B cell (primary cell): ENCODE data around the gene ODAD4. TPM values are rescaled to one million over a fixed set of nuclear protein-coding genes. Genes with fewer than 3 reads are reported as not detected.

Experiments
- ATAC-seq: fragments of 200-7000 bp; cut with Tn5 transposase; one replicate; pipeline ENCODE4 v1.10.0; 2021; ENCODE audit warnings: low read depth, mild to moderate bottlenecking, moderate number of reproducible peaks, moderate library complexity
- CTCF ChIA-PET: fragments of 350-600 bp; sonication (Branson Sonifier 250); formaldehyde crosslinking; loops from one replicate; lab custom pipeline; 2021; ENCODE audit warnings: antibody characterized with exemption, inconsistent platforms; lab: Charles Lee
- POLR2A ChIA-PET: fragments of 350-600 bp; sonication (Branson Sonifier 250); formaldehyde crosslinking; loops from one replicate; lab custom pipeline; 2021; ENCODE audit warnings: antibody characterized with exemption; lab: Charles Lee
- DNase-seq: peaks from one replicate; pipeline ENCODE4 v3.0.0; 2013
- H2AFZ ChIP-seq: 2 replicates; pipeline ENCODE4 v1.6.1; 2012; ENCODE audit warnings: mild to moderate bottlenecking, low read depth, low read length; ENCODE audit not compliant: insufficient read depth, poor library complexity, severe bottlenecking
- H3K27ac ChIP-seq, 2 donors: 1 replicate in 1 of 2; 2 replicates in 1 of 2; pipeline ENCODE4 v1.5.1; 2012 to 2013; ENCODE audit warnings: low read length in 2 of 2, mild to moderate bottlenecking in 2 of 2, moderate library complexity in 1 of 2
- H3K27me3 ChIP-seq, 4 experiments: fragments of 200-600 bp in 1 of 4; sonication (generic) in 1 of 4; replicated peaks in 1 of 4; 1 replicate in 2 of 4; 2 replicates in 2 of 4; pipeline versions ENCODE4 v1.6.1 to v1.7.0; 2013 to 2016; ENCODE audit warnings: low read length in 3 of 4, mild to moderate bottlenecking in 2 of 4, mixed read lengths in 1 of 4, moderate library complexity in 1 of 4; ENCODE audit not compliant: insufficient read depth in 4 of 4, control insufficient read depth in 3 of 4; ENCODE audit errors: control extremely low read depth in 1 of 4
- H3K36me3 ChIP-seq, 2 experiments: replicated peaks in 1 of 2; 1 replicate in 1 of 2; 2 replicates in 1 of 2; pipeline versions ENCODE4 v1.6.1 to v1.7.1; 2013; ENCODE audit warnings: low read length in 1 of 2; ENCODE audit not compliant: insufficient read depth in 2 of 2, control insufficient read depth in 1 of 2; ENCODE audit errors: control extremely low read depth in 1 of 2, extremely low read depth in 1 of 2
- H3K4me1 ChIP-seq, 2 donors: fragments of 200-600 bp in 1 of 2; sonication (generic) in 1 of 2; 1 replicate in 1 of 2; 2 replicates in 1 of 2; pipeline versions ENCODE4 v1.5.1 to v1.6.1; 2013 to 2017; ENCODE audit warnings: low read length in 2 of 2; ENCODE audit not compliant: control insufficient read depth in 2 of 2, insufficient read depth in 2 of 2
- H3K4me2 ChIP-seq: replicated peaks from 2 replicates; pipeline ENCODE3; 2012; ENCODE audit warnings: mild to moderate bottlenecking, low read depth, low read length; ENCODE audit not compliant: poor library complexity, severe bottlenecking
- H3K4me3 ChIP-seq, 5 experiments: fragments of 200-600 bp in 1 of 5; sonication (generic) in 1 of 5; 1 replicate in 3 of 5; 2 replicates in 2 of 5; pipeline versions ENCODE4 v1.5.1 to v1.7.0; 2011 to 2016; ENCODE audit warnings: low read length in 4 of 5, mild to moderate bottlenecking in 4 of 5, low read depth in 2 of 5, control low read depth in 1 of 5, moderate library complexity in 1 of 5; ENCODE audit not compliant: insufficient read depth in 1 of 5; ENCODE audit errors: control extremely low read depth in 1 of 5, extremely low read depth in 1 of 5
- H3K79me2 ChIP-seq: fragments of 200-600 bp; sonication (generic); one replicate; pipeline ENCODE4 v1.6.0; 2016; ENCODE audit warnings: low read length; ENCODE audit not compliant: control insufficient read depth, insufficient read depth
- H3K9ac ChIP-seq: fragments of 200-600 bp; sonication (generic); 2 replicates; pipeline ENCODE4 v1.6.1; 2017; ENCODE audit warnings: mild to moderate bottlenecking, low read length, moderate library complexity
- H3K9me3 ChIP-seq, 3 donors: one replicate each; pipeline versions ENCODE4 v1.6.1 to v1.7.1; 2013; ENCODE audit warnings: low read length in 2 of 3; ENCODE audit not compliant: control insufficient read depth in 2 of 3, insufficient read depth in 1 of 3; ENCODE audit errors: control extremely low read depth in 1 of 3
- H4K20me1 ChIP-seq: 2 replicates; pipeline ENCODE4 v1.6.0; 2012; ENCODE audit warnings: mild to moderate bottlenecking, low read length; ENCODE audit not compliant: insufficient read depth, control insufficient read depth, poor library complexity, severe bottlenecking
- H3K27ac Mint-ChIP-seq: one replicate; pipeline ENCODE4 v1.8.0; 2021; ENCODE audit warnings: mixed read lengths
- H3K27me3 Mint-ChIP-seq: one replicate; pipeline ENCODE4 v1.8.0; 2021; ENCODE audit warnings: mixed read lengths
- H3K4me1 Mint-ChIP-seq: one replicate; pipeline ENCODE4 v1.8.0; 2021; ENCODE audit warnings: mixed read lengths
- H3K4me3 Mint-ChIP-seq: one replicate; pipeline ENCODE4 v1.8.0; 2021; ENCODE audit warnings: mixed read lengths
- H3K9me3 Mint-ChIP-seq: one replicate; pipeline ENCODE4 v1.8.0; 2022; ENCODE audit warnings: mixed read lengths; ENCODE audit not compliant: insufficient read depth
- EZH2 ChIP-seq: IDR thresholded peaks from 2 replicates; pipeline ENCODE4 v1.6.1; 2012; ENCODE audit warnings: borderline replicate concordance, low read depth, mild to moderate bottlenecking, moderate library complexity, low read length; ENCODE audit not compliant: insufficient read depth, poor library complexity, severe bottlenecking
- WGBS: methylation state at CpG from one replicate; pipeline ENCODE4 v1.1.5; 2013; ENCODE audit warnings: missing lambda C conversion rate; ENCODE audit not compliant: insufficient coverage; 5-methylcytosine and 5-hydroxymethylcytosine counted together
- intact Hi-C: fragments of 100-400 bp; cut with micrococcal nuclease; formaldehyde crosslinking; loops from one replicate; pipeline ENCODE4 v1.10.0; 2022
- polyA plus RNA-seq: library from polyadenylated mRNA; depleted of rRNA; stranded (reverse); fragments of >200 nt; gene quantifications from 2 replicates; pipeline ENCODE4 v1.2.3, GENCODE V29; 2012
- total RNA-seq, 2 donors: library from RNA; stranded (reverse); fragments of 120-200 nt in 1 of 2; gene quantifications; 1 replicate in 1 of 2; 2 replicates in 1 of 2; pipeline versions ENCODE4 v1.2.3 to v1.2.4, GENCODE V29; 2013 to 2022
- TF ChIP-seq, protein P1 (sequence below): fragments of 200-600 bp; IDR thresholded peaks from one replicate; pipeline ENCODE4 v1.8.0; 2022; ENCODE audit warnings: antibody characterized with exemption, mild to moderate bottlenecking

ODAD4 gene
- total and polyA plus RNA-seq, 2 donors (not counting 1 experiment from before 2014, with no cell fraction given), result 0.27 TPM; not detected in 1

DNA sequence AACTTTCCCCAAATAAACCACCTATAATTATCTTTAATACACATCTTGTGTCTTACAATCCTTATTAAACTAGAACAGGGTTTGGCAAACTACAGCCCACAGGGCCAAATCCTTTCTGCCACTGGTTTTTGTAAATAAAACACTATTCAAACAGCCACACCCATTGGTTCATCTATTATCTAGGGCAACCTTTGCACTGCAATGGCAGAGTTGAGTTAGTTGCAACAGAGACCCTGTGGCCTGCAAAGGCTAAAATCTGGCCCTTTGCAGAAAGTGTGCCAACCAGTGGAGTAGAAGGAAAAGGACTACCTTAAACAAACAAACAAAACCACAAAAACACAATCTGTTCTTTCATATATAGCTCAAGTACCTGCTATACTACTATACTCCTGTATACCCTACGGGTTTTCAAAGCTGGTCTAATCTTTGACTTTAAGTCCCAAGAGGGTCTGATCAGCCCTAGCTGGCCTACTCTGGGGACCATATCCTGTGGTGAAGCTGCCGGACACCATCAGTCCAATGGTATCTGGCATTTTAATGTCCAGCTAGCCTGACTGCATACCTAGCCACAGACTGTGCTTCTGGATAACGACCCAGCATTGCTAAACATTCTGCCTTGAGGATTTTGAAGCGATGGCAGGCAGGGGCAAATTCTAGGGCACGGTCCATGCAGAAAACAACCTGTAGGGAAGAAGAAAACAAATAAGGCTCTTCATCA is 59.4 kb downstream of the ODAD4 start:
- Mint-ChIP-seq H3K27me3 (no peaks in the 10 kb centered on the region), H3K27ac (no peak overlapping the region), H3K4me1 (peaks cover 3% of the 10 kb centered on the region), H3K9me3 (no peaks in the 10 kb centered on the region), H3K4me3 (no peak overlapping the region)
- DNase-seq (no peak), ATAC-seq (no peak)
- Histone ChIP-seq H3K79me2 (peaks cover 20% of the 10 kb centered on the region), H3K9me3 (no peaks in the 10 kb centered on the region), H3K4me3 (no peak overlapping the region), H4K20me1 (no peaks in the 10 kb centered on the region), H3K4me2 (no peak overlapping the region), H3K9ac (no peak overlapping the region), H3K27ac (no peak overlapping the region), H3K4me1 (peaks cover 0 to under 1% of the 10 kb centered on the region in 2 donors), H3K36me3 (peaks cover 20 to 75% of the 10 kb centered on the region in 2 experiments), H3K27me3 (no peaks in the 10 kb centered on the region), H2AFZ (no peak overlapping the region)
- no peak for TF ChIP-seq EZH2
- TF ChIP-seq, protein P1, sequence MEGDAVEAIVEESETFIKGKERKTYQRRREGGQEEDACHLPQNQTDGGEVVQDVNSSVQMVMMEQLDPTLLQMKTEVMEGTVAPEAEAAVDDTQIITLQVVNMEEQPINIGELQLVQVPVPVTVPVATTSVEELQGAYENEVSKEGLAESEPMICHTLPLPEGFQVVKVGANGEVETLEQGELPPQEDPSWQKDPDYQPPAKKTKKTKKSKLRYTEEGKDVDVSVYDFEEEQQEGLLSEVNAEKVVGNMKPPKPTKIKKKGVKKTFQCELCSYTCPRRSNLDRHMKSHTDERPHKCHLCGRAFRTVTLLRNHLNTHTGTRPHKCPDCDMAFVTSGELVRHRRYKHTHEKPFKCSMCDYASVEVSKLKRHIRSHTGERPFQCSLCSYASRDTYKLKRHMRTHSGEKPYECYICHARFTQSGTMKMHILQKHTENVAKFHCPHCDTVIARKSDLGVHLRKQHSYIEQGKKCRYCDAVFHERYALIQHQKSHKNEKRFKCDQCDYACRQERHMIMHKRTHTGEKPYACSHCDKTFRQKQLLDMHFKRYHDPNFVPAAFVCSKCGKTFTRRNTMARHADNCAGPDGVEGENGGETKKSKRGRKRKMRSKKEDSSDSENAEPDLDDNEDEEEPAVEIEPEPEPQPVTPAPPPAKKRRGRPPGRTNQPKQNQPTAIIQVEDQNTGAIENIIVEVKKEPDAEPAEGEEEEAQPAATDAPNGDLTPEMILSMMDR, result no peak
- intact Hi-C loops, result no loop called here
- CTCF ChIA-PET, result no interaction called here
- POLR2A ChIA-PET, result no interaction called here
- 87% methylated on average over 4 of the region's 5 CpGs for WGBS

DNA sequence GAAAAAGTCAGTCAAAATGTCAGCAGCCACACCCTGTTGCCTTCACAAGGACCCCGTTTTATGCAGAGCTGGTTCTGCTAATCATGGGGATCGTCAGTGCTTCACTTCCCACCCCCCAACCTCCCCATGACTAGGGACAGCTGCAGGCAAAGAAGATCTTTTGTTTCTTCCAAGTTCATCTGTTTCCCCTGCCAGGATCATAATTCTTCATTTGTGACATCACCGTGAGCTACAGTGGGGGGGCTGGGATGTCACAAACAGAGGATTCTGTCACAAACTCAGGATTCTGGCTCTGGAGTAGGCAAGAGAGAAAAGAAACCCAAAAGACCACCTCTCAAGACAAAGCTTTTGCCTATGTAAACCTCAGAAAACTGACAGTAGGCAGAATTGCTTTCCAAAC is 62.2 kb downstream of the ODAD4 start:
- Histone ChIP-seq H4K20me1 (no peaks in the 10 kb centered on the region), H3K4me3 (no peak overlapping the region), H3K9ac (no peak overlapping the region), H3K27ac (no peak overlapping the region), H3K36me3 (peaks cover 24 to 62% of the 10 kb centered on the region in 2 experiments), H3K27me3 (no peaks in the 10 kb centered on the region), H3K79me2 (peaks cover 20% of the 10 kb centered on the region), H3K9me3 (no peaks in the 10 kb centered on the region), H2AFZ (no peak overlapping the region), H3K4me1 (peaks cover 20 to 27% of the 10 kb centered on the region in 2 donors), H3K4me2 (no peak overlapping the region)
- ATAC-seq (no peak), DNase-seq (no peak)
- CTCF ChIA-PET, result no interaction called here
- POLR2A ChIA-PET, result interaction anchor here (0.7 kb wide), 1 partner anchor 12 kb away, joined by 3 read pairs; no protein-coding TSS in a partner anchor
- TF ChIP-seq, protein P1, result no peak
- no peak for TF ChIP-seq EZH2
- Mint-ChIP-seq H3K4me3 (no peak overlapping the region), H3K27ac (no peak overlapping the region), H3K4me1 (peaks cover 22% of the 10 kb centered on the region), H3K9me3 (no peaks in the 10 kb centered on the region), H3K27me3 (no peaks in the 10 kb centered on the region)
- intact Hi-C loops, result no loop called here
- WGBS, result 100% methylated on average over 2 of the region's 3 CpGs
